GM13976 (cell line): ENCODE data around the gene CFAP46.

Experiments
- DNase-seq: peaks from one replicate; pipeline ENCODE4 v3.0.0; 2012; ENCODE audit warnings: low spot score
- CTCF ChIP-seq: IDR thresholded peaks from 2 replicates; pipeline ENCODE4 v1.5.1; 2012; ENCODE audit warnings: borderline replicate concordance, mild to moderate bottlenecking; ENCODE audit not compliant: insufficient read depth; ENCODE audit errors: extremely low read depth, missing control alignments, control extremely low read depth
- in situ Hi-C: fragments of 300-500 bp; cut with MboI; formaldehyde crosslinking; loops from one replicate; pipeline ENCODE4 v1.12.0; 2022; ENCODE audit warnings: low sequenced_read_pairs, mixed read lengths, inconsistent platforms; ENCODE audit not compliant: unreplicated experiment

CFAP46 gene

GRCh38 chr10:132758865-132759264 is 183.5 kb downstream of the CFAP46 start:
- DNase-seq = no peak
- in situ Hi-C loops = no loop called here
- TF ChIP-seq CTCF = no peak
